Measurements from ENCODE around the gene TIE1.

TIE1 gene

DNA sequence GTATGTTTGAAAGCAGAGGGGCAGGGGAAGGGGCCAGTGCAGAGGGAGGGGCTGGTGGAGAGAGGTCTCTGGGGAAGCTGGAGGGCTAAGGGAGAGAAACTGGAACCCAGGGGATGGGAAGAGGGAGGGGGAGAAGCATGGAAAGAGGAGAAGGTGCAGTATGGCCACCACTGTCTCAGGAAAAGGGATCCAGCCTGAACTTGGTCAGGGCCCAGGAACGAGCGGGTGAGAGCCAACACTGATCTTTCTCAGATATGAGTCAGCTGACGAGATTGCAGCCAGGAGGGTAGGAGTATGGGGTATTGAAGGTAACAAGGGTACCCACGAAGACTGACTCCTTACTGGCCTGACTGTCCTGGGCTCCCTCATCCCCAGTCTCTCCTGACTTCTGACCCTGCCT lies 18.0 kb downstream of the TIE1 start:
- Histone ChIP-seq H3K4me1 (ENCODE audit: insufficient read depth, low read length) (no peaks in the 10 kb centered on the region), H3K9ac (ENCODE audit: low read depth, low read length) (no peak overlapping the region), H3K9me3 (ENCODE audit: control insufficient read depth, insufficient read depth, low read length) (no peaks in the 10 kb centered on the region), H3K36me3 (ENCODE audit: insufficient read depth, low read length) (peaks cover 5% of the 10 kb centered on the region; the same call in 1 of the 2 replicates)

DNA sequence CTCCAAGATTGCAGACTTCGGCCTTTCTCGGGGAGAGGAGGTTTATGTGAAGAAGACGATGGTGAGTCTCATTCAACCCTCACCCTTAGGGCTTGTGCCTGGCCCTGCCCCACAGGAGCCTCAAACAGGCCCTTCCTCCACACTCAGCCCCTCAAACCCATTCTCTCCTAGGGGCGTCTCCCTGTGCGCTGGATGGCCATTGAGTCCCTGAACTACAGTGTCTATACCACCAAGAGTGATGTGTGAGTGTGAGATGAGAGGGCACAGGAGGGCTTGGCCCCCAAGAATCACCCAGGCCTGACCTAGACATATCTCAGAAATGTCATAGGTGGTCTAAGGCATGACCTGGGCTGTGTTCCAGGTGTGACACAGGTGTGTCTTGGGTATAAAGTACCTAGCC lies 18.5 kb downstream of the TIE1 start:
- peaks cover 5% of the 10 kb centered on the region; the same call in 1 of the 2 replicates for H3K36me3 ChIP-seq (ENCODE audit: insufficient read depth, low read length)
- H3K4me1 ChIP-seq (ENCODE audit: insufficient read depth, low read length): no peaks in the 10 kb centered on the region
- no peaks in the 10 kb centered on the region for H3K9me3 ChIP-seq (ENCODE audit: control insufficient read depth, insufficient read depth, low read length)
- H3K9ac ChIP-seq (ENCODE audit: low read depth, low read length): no peak overlapping the region

DNA sequence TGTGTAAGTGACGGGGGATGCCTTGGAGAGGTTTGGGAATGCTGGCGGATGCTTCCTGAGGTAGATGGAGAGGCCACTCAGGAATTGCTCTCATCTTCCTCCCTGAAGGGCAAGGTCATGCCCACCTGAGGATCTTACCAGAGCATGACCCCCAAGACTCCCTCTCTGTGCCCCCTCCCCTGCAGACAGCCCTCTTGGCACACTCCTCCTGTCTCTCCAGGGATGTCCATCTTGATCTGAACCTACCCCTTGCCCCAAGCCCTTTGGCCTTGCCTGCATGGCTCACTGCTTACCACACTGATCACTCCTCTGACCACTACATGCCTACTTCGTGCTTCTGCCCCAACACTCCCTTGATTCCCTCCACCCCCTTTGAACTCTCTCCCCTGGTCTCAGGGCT lies 19.0 kb downstream of the TIE1 start:
- Histone ChIP-seq H3K4me1 (ENCODE audit: insufficient read depth, low read length) (no peaks in the 10 kb centered on the region), H3K9ac (ENCODE audit: low read depth, low read length) (no peak overlapping the region), H3K36me3 (ENCODE audit: insufficient read depth, low read length) (peaks cover 5% of the 10 kb centered on the region; the same call in 1 of the 2 replicates), H3K9me3 (ENCODE audit: control insufficient read depth, insufficient read depth, low read length) (no peaks in the 10 kb centered on the region; the same call in 1 of the 2 replicates)

DNA sequence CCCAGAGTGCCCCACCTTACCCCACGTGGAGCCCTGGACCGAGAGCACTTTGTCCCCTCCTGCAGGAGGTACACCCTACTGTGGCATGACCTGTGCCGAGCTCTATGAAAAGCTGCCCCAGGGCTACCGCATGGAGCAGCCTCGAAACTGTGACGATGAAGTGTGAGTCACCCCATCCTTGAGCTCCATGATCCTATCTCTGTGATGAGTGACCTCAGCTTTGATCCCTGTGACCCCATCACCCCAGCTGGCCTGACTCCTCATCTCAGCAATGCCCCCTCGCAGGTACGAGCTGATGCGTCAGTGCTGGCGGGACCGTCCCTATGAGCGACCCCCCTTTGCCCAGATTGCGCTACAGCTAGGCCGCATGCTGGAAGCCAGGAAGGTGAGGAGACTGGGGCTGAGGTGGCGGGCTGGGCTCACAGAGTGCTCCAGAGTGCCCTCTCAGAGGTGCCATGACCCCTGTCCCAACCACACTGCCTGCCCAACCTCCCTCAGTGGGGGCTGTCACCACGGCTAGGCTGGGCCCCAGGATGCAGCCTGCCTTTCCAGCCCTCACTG lies 20.6 kb downstream of the TIE1 start:
- Histone ChIP-seq H3K36me3 (ENCODE audit: insufficient read depth, low read length) (peaks cover 5% of the 10 kb centered on the region; the same call in 1 of the 2 replicates), H3K4me1 (ENCODE audit: insufficient read depth, low read length) (no peaks in the 10 kb centered on the region), H3K9me3 (ENCODE audit: control insufficient read depth, insufficient read depth, low read length) (peaks cover 4% of the 10 kb centered on the region), H3K9ac (ENCODE audit: low read depth, low read length) (no peak overlapping the region)

DNA sequence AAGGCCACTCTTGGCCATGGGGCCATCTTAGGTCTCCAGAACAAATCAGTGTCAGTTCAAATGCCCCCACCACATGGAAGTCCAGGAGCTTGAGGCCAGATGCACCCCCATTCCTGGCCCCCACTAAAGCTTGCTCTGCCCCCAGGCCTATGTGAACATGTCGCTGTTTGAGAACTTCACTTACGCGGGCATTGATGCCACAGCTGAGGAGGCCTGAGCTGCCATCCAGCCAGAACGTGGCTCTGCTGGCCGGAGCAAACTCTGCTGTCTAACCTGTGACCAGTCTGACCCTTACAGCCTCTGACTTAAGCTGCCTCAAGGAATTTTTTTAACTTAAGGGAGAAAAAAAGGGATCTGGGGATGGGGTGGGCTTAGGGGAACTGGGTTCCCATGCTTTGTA lies 21.7 kb downstream of the TIE1 start:
- H3K4me1 ChIP-seq (ENCODE audit: insufficient read depth, low read length): no peaks in the 10 kb centered on the region
- H3K9ac ChIP-seq (ENCODE audit: low read depth, low read length): no peak overlapping the region
- peaks cover 8% of the 10 kb centered on the region for H3K9me3 ChIP-seq (ENCODE audit: control insufficient read depth, insufficient read depth, low read length)
- H3K36me3 ChIP-seq (ENCODE audit: insufficient read depth, low read length): peaks cover 2% of the 10 kb centered on the region; the same call in 1 of the 2 replicates

DNA sequence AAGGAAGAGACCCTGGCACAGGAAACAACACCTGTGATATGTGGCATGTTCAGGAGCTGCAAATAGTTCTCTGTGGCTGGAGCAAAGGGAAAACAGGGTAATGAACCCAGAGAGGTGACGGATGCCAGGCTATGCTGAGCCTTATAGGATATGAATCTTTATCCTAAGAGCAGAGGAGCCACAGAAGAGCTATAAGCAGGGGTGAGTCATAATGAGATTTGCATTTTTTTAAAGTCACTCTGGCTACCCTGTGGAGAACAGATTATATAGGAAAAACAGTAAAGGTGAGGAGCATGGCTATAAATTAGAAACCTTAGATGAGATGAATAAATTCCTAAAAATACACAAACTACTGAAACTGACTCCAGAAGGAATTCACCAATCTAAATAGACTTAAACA lies 24.0 kb downstream of the TIE1 start:
- no peak overlapping the region for H3K9ac ChIP-seq (ENCODE audit: low read depth, low read length)
- H3K4me1 ChIP-seq (ENCODE audit: insufficient read depth, low read length): peaks cover 3% of the 10 kb centered on the region
- H3K36me3 ChIP-seq (ENCODE audit: insufficient read depth, low read length): no peaks in the 10 kb centered on the region
- peaks cover 14% of the 10 kb centered on the region for H3K9me3 ChIP-seq (ENCODE audit: control insufficient read depth, insufficient read depth, low read length)

DNA sequence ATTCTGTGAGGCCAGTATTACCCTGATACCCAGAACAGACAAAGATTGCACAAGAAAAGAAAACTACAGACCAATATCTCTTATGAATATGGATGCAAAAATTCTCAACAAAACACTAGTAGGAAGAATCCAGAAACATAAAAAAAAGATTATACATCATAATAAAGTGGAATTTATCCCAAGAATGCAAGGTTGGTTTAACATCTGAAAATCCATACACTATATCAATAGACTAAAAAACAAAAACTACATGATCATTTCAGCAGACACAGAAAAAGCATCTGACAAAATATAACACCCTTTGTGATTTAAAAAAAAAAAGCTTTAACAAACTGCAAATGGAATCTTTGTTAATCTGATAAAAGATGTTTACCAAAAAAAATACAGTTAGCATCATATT lies 24.6 kb downstream of the TIE1 start:
- peaks cover 8% of the 10 kb centered on the region for H3K4me1 ChIP-seq (ENCODE audit: insufficient read depth, low read length)
- no peaks in the 10 kb centered on the region for H3K36me3 ChIP-seq (ENCODE audit: insufficient read depth, low read length)
- H3K9me3 ChIP-seq (ENCODE audit: control insufficient read depth, insufficient read depth, low read length): peaks cover 14% of the 10 kb centered on the region
- no peak overlapping the region for H3K9ac ChIP-seq (ENCODE audit: low read depth, low read length)

DNA sequence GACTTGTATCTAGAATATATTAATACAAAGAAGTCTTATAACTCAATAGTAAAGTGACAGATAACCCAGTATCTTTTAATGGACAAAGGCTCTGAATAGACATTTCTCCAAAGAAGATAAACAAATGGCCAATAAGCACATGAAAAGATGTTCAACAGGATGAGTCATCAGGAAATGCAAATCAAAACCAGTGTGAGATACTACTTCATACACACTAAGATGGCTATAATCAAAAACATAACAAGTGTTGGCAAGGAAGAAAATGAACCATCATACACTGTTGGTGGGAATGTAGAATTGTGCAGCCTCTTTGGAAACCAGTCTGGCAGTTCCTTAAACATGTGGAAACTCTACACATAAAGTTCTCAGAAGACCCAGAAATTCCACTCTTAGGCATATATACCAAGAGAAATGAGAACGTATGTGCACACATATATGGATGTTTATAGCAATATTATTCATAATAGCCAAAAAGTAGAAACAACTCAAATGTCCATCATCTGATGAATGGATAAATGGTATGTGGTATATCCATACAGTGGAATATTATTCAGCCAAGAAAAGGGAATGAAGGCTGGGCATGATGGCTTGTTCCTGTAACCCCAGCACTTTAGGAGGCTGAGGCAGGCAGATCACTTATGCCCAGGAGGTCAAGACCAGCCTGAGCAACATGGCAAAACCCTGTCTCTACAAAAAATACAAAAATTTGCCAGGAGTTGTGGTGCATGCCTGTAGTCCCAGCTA lies 26.9 kb downstream of the TIE1 start:
- peaks cover 16% of the 10 kb centered on the region for H3K4me1 ChIP-seq (ENCODE audit: insufficient read depth, low read length)

DNA sequence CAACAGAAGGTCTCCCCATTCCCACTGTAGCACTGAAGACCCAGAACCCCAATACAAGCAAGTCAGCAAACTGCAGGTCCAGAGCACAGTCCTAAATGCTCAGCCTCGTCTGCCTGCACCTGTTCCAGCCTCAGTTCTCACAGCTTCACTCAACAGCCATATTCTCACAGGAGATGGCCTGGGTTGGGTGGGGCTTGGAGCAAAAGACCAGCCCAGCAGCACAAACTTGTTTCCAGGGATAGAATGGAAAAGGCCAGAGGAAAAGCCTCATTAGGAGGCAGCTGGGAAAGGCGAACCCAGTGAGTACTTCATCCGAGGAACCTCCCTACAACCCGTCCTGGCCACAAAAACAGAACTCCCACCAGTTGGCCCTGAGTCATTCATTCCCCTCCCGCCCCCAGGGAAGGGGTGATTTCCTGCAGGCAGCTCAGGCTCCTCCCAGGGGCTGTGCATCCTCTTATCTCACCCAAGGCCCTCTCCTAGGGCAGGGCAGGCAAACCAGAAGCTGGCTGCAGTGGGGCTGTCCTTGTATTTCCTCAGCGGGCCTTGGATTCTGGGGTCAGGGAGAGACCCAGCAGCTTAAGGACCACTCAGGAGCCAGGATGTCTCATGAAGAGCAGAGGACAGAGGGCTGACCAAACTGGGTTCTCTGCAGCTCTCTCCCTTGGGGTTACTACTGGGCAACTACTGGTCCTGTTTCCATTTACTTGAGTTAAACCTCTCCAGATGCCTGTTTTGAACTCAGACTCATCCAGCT lies 29.4 kb downstream of the TIE1 start:
- no peaks in the 10 kb centered on the region for H3K36me3 ChIP-seq (ENCODE audit: insufficient read depth, low read length)
- H3K9ac ChIP-seq (ENCODE audit: low read depth, low read length): no peak overlapping the region
- peaks cover 16% of the 10 kb centered on the region for H3K4me1 ChIP-seq (ENCODE audit: insufficient read depth, low read length)
- peaks cover 14% of the 10 kb centered on the region for H3K9me3 ChIP-seq (ENCODE audit: control insufficient read depth, insufficient read depth, low read length)

More for the DNA sequence above, 26.9 kb downstream of the TIE1 start:
- Histone ChIP-seq H3K36me3 (ENCODE audit: insufficient read depth, low read length) (no peaks in the 10 kb centered on the region), H3K9ac (ENCODE audit: low read depth, low read length) (no peak overlapping the region), H3K9me3 (ENCODE audit: control insufficient read depth, insufficient read depth, low read length) (peaks cover 14% of the 10 kb centered on the region)

DNA sequence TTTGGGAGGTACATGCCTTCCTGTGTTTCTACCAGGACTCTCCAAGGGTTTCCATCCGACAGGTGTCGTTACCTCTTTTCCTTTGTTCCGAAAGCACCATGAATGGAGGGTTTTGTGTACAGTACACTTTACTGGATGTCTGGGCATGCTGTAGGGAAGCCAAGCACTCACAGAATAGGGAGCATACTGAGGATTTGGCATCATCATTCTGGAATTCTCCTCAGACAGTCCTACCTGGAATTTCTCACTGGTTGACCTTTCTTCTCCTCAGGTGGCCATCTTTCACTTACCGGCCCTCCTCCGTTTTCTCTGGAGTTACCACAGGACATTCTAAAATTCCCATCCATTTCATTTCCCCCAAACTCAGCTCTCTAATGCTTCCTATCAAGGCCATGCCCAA lies 30.9 kb downstream of the TIE1 start:
- Histone ChIP-seq H3K9me3 (ENCODE audit: control insufficient read depth, insufficient read depth, low read length) (peaks cover 10% of the 10 kb centered on the region; the same call in 1 of the 2 replicates), H3K36me3 (ENCODE audit: insufficient read depth, low read length) (no peaks in the 10 kb centered on the region), H3K9ac (ENCODE audit: low read depth, low read length) (no peak overlapping the region), H3K4me1 (ENCODE audit: insufficient read depth, low read length) (peaks cover 16% of the 10 kb centered on the region)

DNA sequence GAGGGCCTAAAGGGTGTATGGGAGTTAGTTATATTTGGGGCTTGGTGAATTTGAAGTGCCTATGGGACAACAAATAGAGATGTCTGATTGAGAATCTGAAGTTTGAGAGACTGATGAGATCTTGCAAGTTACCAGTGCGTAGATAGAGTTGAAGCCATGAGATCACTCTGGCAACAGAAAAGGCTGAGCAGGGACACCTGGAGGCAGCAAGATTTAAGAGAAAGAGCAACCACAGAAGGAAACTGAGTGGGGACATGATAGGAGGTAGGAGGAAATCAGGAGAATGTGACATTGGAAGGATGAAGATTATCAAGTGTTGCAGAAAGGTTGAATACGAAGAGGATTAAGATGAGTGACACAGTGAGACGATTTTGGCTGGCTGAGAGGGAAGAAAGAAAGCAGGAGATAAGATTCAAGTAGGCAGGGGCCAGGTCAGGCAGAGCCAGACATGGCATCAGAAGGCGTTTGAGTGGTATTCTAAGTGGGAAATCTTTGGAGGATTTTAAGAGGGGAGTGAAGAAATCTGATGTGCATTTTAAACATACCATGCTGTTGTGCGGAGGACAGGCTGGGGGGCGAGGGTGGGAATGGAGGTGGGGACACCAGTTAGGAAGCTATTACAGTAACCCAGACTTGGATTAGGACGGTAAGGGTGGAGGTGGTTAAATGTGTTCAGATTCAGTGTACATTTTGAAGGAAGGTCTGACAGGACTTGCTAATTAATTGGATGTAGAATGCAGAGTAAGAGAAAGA lies 33.8 kb downstream of the TIE1 start:
- H3K9me3 ChIP-seq (ENCODE audit: control insufficient read depth, insufficient read depth, low read length): no peaks in the 10 kb centered on the region
- H3K36me3 ChIP-seq (ENCODE audit: insufficient read depth, low read length): no peaks in the 10 kb centered on the region
- H3K4me1 ChIP-seq (ENCODE audit: insufficient read depth, low read length): peaks cover 16% of the 10 kb centered on the region
- H3K9ac ChIP-seq (ENCODE audit: low read depth, low read length): no peak overlapping the region

DNA sequence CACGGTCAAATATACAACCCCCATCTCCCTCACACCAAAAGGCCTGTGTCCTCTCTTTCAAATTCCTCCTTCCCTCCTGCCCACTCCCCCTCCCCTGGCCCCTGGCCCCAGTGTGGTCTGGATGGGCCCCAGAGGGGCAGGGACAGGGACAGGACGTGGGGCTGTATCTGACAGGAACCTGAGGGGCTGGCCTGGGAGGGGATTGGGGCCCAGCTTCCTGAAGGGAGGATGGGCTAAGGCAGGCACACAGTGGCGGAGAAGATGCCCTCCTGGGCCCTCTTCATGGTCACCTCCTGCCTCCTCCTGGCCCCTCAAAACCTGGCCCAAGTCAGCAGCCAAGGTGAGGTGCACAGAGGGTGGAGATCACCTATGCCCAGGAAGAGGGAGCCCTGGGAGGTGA lies 36.8 kb downstream of the TIE1 start, which contains the start of gene MPL:
Gene MPL, plus strand, starts transcription at position 231 of the 400 bp plus-strand sequence. Its CDS starts 31 bp downstream, at position 262.
- no peaks in the 10 kb centered on the region for H3K36me3 ChIP-seq (ENCODE audit: insufficient read depth, low read length)
- H3K9me3 ChIP-seq (ENCODE audit: control insufficient read depth, insufficient read depth, low read length): no peaks in the 10 kb centered on the region
- H3K4me1 ChIP-seq (ENCODE audit: insufficient read depth, low read length): no peaks in the 10 kb centered on the region
- H3K9ac ChIP-seq (ENCODE audit: low read depth, low read length): no peak within 1 kb of the TSS

DNA sequence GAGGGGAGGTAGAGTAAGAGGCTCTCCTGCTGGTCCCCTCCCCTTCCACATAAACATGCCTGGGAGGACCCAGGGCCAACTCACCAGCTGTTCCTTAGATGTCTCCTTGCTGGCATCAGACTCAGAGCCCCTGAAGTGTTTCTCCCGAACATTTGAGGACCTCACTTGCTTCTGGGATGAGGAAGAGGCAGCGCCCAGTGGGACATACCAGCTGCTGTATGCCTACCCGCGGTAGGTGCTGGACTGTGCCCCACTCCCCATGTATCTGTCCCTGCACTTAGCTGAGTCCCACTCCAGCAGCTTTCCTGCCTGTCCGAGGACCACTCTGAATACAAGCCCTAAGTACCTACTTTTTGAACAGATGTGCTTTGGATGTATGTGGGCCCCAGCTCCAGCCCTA lies 37.2 kb downstream of the TIE1 start:
- no peaks in the 10 kb centered on the region for H3K9me3 ChIP-seq (ENCODE audit: control insufficient read depth, insufficient read depth, low read length)
- H3K36me3 ChIP-seq (ENCODE audit: insufficient read depth, low read length): no peaks in the 10 kb centered on the region
- no peaks in the 10 kb centered on the region for H3K4me1 ChIP-seq (ENCODE audit: insufficient read depth, low read length)

DNA sequence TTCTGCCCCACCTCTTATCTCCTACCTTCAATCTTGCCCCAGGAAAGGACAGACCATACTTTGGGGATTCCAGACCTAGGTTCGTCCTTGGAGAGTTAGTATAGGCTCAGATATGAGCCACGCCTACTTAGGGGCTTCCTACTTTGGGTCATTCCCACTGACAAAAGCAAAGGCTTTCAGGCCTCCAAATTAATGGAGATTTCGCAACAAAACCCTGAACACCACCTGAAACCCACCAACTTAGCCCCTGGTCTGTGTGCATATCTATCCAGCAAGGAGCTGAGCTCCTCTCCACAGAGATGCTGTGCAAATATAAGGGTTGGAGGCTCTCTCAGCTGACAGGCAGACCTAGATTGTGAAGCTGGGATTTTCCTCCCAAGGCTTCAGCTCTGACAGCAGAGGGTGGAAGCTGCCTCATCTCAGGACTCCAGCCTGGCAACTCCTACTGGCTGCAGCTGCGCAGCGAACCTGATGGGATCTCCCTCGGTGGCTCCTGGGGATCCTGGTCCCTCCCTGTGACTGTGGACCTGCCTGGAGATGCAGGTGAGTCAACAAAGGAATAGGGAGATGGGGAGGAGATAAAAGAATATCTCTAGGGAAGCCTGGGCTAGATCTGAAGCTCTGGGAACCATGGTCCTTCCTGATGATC lies 38.9 kb downstream of the TIE1 start:
- no peaks in the 10 kb centered on the region for H3K36me3 ChIP-seq (ENCODE audit: insufficient read depth, low read length)
- no peaks in the 10 kb centered on the region for H3K9me3 ChIP-seq (ENCODE audit: control insufficient read depth, insufficient read depth, low read length)
- no peak overlapping the region for H3K9ac ChIP-seq (ENCODE audit: low read depth, low read length)
- H3K4me1 ChIP-seq (ENCODE audit: insufficient read depth, low read length): no peaks in the 10 kb centered on the region

More for the DNA sequence above, 37.2 kb downstream of the TIE1 start:
- H3K9ac ChIP-seq (ENCODE audit: low read depth, low read length): no peak overlapping the region

All from ES-I3 (cell line).